Pulmonary artery endothelial cell (primary cell): Measurements from ENCODE around the gene HRCT1. TPM values are rescaled to one million over a fixed set of nuclear protein-coding genes. Genes with fewer than 3 reads are reported as not detected.
A peak's percentile ranks its signal among the peaks of the same experiment; 100 is the strongest.
"Not testable (repeated sequence)": the region's sequence is repeated elsewhere in the genome, so short reads cannot be mapped to it uniquely, and the experiment has no call there.

Experiments used
- DNase-seq: peaks from one replicate; pipeline ENCODE4 v3.0.0-alpha.2; 2011; ENCODE audit warnings: low read depth, low spot score
- total RNA-seq: library from RNA; depleted of rRNA; stranded (reverse); fragments of >200 nt; gene quantifications from 2 replicates; pipeline ENCODE4 v1.2.3, GENCODE V29; 2014

Gene HRCT1
- total RNA-seq, result 2.4 and 5.6 TPM in 2 replicates

GRCh38 chr9:35905912-35906679 is at the start of gene HRCT1:
TSS of gene HRCT1 (plus strand) at chr9:35906202. CDS start at chr9:35906288, 86 bp downstream.
- DNase-seq, result peak; percentile 78

DNA sequence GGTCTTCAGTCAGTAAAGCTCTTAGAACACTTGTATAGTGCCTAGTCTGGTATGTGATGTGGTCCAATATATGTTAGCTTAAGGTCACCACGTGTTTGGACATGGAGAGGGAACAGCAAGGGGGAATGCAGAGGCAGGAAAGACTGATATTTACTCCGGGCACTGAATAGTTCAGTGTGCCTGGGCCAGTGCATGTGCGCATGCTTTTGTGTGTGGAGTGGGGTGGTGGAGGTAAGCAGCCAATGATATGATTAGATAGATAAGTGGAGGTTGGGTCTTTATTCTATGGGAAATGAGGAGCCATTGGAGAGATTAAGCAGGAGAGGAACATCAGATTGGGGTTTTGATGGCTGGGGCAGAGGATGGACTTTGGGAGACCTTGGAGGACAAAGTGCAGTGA is 49.8 kb upstream of the HRCT1 start:
- DNase-seq, result no peak

GRCh38 chr9:35856882-35857281 is 49.1 kb upstream of the HRCT1 start:
- DNase-seq, result no peak

DNA sequence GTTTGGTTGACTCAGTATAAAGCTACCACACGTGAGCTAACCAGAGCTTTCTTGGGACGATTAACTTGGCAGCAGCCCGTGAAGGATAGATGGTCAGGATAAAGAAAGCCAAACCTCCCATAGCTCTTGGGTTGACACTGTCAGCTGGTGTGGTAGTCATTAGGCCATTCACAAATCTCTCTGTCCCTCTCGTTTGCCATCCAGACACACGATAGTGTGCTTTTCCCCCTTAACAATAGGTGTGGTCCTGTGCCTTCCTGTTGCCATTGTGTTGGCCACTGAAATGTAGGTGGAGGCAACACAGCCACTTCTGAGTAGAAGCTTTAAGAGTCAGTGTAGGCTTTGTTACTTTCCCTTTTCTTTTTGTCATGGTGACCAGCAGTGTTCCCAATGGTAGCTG is 47.5 kb upstream of the HRCT1 start:
- DNase-seq, result no peak

DNA sequence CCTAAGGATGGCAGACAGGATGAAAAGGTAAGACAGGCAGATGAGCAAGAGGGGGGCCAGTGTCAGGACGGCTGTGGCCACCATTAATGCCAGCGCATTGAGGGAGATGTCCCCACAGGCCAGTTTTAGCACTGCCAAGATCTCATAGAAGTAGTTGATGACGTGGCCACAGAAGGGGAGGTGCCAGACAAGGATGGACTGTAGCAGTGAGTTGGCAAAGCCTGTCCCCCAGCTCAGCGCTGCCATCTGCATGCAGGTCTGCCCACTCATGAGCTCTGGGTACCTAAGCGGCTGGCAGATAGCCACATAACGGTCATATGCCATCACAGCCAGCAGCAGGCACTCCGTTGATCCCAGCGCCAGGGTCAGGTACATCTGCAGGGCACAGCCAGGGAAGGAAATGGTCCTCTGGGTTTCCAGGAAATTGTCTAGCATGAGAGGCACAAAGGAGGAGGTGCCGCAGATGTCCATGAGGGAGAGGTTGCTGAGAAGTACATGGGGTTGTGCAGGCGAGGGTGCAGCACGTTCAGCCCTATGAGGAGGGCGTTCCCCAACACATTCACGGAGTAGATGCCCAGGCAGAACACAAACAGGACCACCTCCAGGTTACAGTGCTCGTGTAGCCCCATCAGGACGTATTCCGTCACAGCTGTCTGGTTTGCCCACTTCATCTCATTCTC is 46.6 kb upstream of the HRCT1 start:
- DNase-seq, result no peak

DNA sequence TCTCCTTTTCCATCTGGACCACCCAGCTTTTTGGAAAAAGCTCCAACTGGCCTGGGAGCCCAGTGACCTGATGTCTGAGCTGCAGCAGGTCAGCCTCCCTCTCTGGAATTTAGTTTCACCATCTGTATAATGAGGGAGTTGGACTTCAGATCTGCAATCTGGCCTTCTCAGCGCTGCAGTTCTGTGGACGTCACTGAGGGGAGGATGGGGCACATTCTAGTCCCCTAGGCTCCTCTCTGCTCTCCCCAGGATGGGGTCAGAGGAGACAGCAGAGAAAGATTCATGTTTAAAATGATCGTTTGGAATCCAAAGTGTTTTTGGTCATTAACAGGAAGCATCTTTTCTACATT is 46.0 kb upstream of the HRCT1 start:
- no peak for DNase-seq

GRCh38 chr9:35861161-35861897 is 44.7 kb upstream of the HRCT1 start:
- no peak for DNase-seq

DNA sequence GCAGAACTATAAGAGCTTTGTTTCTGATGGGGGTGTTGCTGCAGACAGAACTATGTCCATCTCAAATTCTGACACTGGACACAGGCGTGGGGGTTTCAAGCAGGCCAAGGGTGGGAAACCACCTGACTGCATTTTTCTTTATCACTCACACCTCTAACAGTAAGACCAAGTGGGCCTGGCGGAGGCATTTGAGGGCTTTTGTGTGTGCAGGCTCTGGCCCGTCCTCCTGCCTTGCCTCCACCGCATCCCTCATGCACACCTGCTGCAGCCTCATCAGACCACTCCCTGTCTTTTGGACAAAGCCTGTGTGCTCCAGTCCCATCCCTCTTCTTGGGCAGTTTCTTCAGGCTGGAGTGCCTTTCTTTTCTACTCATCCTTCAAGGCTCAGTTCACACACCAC is 43.7 kb upstream of the HRCT1 start:
- no peak for DNase-seq

- DNase-seq, result no peak
These were observed 42.4 kb upstream of the HRCT1 start for GRCh38 chr9:35863583-35863982.

GRCh38 chr9:35864695-35865255 is 41.2 kb upstream of the HRCT1 start:
- DNase-seq, result no peak

GRCh38 chr9:35867538-35867937 is 38.5 kb upstream of the HRCT1 start:
- DNase-seq, result no peak

DNA sequence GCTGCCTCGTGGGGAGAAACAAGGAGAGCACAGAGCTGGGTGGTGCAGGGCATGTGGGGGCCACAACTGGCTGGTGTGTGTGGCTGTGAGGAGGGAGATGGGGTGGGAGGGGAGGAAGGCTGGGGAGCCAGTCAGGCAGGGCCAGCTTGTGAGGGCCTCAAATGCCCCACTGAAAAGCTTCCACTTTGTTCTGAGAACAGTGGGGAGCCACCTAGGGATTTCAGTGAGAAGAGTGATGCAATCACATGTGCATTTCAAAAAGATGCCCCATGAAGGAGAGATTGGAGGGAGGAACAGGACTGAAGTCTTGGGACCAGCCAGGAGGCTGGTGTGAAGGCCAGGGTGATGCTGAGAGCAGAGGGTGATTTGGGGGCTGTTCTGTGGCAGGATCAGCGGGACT is 37.1 kb upstream of the HRCT1 start:
- no peak for DNase-seq

DNA sequence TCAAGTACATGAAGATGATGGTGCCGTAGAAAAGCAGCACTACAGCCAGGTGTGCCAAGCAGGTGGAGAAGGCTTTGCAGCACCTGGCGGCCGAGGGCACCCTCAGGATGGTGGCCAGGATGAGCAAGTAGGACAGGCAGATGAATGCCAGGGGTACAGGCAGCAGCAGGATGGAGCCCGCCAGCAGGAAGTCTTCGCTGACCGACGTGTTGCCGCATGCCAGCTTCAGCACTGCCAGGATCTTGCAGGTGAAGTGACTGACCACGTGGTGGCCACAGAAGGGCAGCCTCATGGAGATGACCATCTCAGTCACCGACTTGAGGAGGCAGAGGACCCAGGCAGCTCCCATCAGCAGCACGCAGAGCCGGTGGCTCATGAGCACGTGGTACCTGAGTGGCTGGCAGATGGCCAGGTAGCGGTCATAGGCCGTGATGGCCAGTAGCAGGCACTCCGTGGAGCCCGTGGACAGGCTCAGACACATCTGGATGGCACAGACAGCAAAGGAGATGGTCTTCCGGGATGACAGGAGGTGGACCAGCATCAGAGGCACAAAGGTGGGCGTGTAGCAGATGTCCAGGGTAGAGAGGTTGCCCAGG is 36.3 kb upstream of the HRCT1 start:
- no peak for DNase-seq

DNA sequence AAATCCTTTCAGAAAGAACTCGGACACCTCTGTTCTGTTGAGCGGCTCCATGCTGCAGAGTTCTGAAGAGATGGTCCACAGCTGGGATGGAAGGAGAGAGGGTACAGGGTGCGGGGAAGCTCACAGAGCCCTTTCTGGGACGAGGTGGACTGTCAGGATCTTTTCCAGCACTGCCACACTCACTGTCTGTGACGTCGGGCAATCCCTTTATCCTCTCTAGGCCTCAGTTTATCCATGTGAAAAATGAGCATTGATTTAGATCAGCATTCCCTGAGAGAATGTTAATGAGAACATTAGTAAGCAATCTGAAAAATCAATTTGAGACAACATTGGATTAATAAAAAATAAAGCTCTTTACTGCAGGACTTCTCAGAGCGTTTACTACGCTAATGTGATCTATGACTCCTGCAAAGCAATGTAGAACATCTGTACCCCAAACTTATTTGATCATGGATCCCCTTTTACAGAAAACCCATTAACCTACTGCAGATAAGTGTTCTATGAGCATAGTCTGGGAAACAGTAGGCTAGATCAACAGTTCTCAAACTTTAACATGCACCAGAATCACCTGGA is 35.6 kb upstream of the HRCT1 start, which contains the start of gene OR13J1:
OR13J1 (minus strand) TSS at position 51 of the 573 bp plus-strand sequence; CDS start at position 51, 0 bp downstream.
- DNase-seq, result no peak

- DNase-seq, result no peak
These were observed 34.5 kb upstream of the HRCT1 start for GRCh38 chr9:35871545-35871944.

DNA sequence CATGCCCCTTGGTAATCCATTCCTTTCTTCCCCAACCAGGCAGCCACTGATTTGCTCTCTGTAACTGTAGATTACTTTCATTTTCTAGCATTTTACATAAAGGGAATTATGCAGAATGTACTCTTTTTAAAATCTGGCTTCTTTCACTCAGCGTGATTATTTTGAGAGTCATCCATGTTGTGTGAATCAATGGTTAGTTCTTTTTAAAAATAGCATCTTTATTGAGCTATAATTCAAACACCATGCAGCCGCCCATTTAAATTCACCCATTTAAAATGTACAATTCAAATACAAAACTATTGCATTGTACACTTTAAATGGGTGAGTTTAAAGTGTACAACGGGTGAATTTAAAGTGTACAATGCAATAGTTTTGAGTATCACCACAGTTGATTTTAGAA is 33.5 kb upstream of the HRCT1 start:
- no peak for DNase-seq

DNA sequence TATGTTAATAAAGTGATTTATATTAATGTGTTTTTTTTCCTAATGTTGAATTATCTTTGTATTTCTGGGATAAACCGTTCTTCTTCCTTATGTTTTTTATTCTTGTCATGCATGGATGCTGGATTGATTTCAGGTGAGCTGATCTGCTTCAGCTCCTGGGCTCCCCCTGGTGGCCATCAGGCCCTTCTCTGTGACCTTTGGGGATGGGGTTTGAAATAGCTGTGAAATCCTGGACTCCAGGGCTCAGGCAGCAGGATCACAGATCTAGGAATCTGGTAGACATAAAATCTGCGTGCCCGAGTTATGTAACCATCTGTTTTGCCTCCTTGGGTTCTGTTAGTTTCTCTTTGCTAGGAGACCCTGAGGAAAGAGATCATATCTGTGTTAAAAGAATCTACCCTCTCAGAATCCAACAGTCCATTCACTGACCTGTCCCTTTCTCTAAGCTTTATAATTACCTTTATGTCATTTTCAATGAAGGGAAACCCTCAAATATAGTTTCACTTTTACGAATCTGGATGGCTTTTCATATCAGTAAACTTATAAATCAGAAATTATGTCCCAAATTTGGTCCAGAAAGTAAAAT is 23.6 kb upstream of the HRCT1 start:
- DNase-seq, result peak; percentile 37

- DNase-seq, result no peak
These were observed 23.0 kb upstream of the HRCT1 start for GRCh38 chr9:35882996-35883395.

DNA sequence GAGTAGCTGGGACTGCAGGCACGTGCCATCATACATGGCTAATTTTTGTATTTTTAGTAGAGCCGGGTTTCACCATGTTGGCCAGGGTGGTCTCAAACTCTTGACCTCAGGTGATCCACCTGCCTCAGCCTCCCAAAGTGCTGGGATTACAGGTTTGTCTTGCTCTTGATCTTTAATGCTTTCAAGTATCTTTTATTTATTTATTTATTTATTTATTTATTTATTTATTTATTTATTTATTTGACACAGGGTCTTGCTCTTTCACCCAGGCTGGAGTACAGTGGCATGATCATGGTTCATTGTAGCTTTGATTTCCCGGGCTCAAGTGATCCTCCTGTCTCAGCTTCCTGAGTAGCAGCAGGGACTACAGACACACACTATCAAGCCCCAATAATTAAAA is 21.1 kb upstream of the HRCT1 start:
- not testable (repeated sequence) for DNase-seq

GRCh38 chr9:35891646-35892045 is 14.4 kb upstream of the HRCT1 start:
- DNase-seq, result no peak

DNA sequence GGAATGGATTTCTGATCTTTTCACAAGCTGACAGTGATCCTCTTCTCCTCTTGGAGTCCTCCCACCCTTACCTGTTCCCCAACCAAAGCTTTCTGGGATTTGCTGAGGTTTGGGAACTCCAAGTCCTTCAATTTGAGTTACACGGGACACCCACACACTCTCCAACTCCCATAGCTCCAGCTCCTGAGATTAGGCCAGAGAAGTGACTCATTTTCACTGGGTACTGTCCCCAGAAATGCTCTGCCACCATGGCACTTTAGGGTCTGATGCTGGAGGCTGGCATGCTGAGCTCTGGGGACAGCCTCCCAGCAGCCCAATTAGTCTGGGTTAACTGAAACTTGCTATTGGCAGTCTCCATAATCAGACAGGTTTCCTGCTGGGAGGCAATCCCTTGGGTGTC is 14.0 kb upstream of the HRCT1 start:
- no peak for DNase-seq
